Hepatocyte (in vitro differentiated cells): Measurements from ENCODE around the gene RCOR2.

Source experiments
- EZH2 ChIP-seq: fragments of 200-600 bp; sonication (generic); IDR thresholded peaks from 2 replicates; pipeline ENCODE4 v1.6.1; 2016; ENCODE audit warnings: antibody characterized with exemption, mild to moderate bottlenecking, borderline replicate concordance
- TF ChIP-seq, protein P1 (sequence below): fragments of 200-600 bp; sonication (generic); IDR thresholded peaks from 2 replicates; pipeline ENCODE4 v1.5.1; 2016; ENCODE audit warnings: antibody characterized with exemption, mild to moderate bottlenecking; ENCODE audit not compliant: poor library complexity

DNA sequence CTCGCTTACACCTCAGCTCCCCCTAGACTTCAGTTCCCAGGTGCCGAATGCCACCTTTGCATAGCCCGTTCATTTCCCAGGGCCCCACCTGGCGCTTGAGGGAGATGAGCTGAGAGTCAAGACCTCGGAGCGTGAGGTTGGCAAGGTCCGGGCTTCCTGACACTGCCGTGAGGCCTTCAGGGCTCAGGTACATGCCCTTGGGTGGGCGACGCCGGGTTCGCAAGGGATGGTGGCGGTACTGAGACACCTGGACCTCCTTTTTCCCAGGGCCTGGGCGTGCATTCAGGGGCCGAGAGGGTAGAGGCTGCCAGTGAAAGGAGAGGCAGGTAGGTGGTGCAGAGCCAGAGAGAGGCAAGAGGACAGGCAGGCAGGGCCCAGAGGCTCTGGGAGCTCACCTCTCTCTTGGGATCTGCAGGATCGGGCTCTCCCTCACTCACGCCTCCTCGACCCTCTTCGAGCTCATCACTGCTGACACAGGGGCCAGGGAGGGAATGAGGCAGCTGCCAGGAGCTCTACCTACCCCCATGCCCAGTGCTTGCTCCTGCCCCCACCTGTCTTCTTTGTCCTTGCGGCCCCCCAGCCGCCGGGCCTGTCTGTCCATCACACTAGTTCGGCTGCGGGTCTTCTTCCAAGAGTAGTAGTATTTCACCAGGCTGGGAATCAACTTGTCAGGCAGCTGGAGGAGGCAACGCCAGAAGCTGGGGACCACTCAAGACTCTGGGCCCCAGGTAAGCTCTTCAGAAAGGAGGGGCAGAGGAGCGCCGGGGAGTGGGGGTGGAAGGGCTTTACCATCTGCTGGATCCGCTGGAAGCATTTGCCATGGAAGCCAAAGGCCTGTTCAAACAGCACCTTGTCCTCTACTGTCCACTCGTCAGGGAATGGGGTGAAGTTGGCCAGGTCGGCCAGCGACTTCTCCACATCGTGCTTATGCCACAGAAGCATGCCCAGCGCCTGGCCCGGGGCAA, 2.8 kb downstream of the RCOR2 start:
- TF ChIP-seq, protein P1, sequence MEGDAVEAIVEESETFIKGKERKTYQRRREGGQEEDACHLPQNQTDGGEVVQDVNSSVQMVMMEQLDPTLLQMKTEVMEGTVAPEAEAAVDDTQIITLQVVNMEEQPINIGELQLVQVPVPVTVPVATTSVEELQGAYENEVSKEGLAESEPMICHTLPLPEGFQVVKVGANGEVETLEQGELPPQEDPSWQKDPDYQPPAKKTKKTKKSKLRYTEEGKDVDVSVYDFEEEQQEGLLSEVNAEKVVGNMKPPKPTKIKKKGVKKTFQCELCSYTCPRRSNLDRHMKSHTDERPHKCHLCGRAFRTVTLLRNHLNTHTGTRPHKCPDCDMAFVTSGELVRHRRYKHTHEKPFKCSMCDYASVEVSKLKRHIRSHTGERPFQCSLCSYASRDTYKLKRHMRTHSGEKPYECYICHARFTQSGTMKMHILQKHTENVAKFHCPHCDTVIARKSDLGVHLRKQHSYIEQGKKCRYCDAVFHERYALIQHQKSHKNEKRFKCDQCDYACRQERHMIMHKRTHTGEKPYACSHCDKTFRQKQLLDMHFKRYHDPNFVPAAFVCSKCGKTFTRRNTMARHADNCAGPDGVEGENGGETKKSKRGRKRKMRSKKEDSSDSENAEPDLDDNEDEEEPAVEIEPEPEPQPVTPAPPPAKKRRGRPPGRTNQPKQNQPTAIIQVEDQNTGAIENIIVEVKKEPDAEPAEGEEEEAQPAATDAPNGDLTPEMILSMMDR, result no peak
- no peak for TF ChIP-seq EZH2
